OCI-LY7 (cell line): ENCODE results near the gene FYB2. TPM values are rescaled to one million over a fixed set of nuclear protein-coding genes. Genes with fewer than 3 reads are reported as not detected.

Experiments used
- BruUV-seq: library from RNA; stranded (reverse); fragments of 400-500 nt; replicated peaks from 2 replicates; lab custom pipeline; 2021; lab: Mats Ljungman, UMichigan
- CTCF ChIA-PET: fragments of 300-600 bp; sonication (Branson Sonifier 250); formaldehyde crosslinking; loops from one replicate; lab custom pipeline; 2022; ENCODE audit warnings: antibody characterized with exemption; ENCODE audit not compliant: unreplicated experiment; lab: Charles Lee
- POLR2A ChIA-PET: fragments of 300-600 bp; sonication (Branson Sonifier 250); formaldehyde crosslinking; loops from one replicate; lab custom pipeline; 2022; ENCODE audit warnings: antibody characterized with exemption; lab: Charles Lee
- DNase-seq: peaks from one replicate; pipeline ENCODE4 v3.0.0-alpha.2; 2015; ENCODE audit warnings: low spot score
- H2AFZ ChIP-seq: fragments of 200-600 bp; sonication (generic), shearing (Covaris generic); 2 replicates; pipeline ENCODE4 v1.6.1; 2014; ENCODE audit warnings: mild to moderate bottlenecking, antibody characterized with exemption, low read length, moderate library complexity
- H3K27ac ChIP-seq: fragments of 200-600 bp; sonication (generic); 2 replicates; pipeline ENCODE4 v1.5.1; 2014; ENCODE audit warnings: mixed run types, low read depth, mild to moderate bottlenecking, moderate library complexity, low read length, inconsistent platforms; ENCODE audit not compliant: poor library complexity, severe bottlenecking
- H3K36me3 ChIP-seq: fragments of 200-600 bp; sonication (generic); 2 replicates; pipeline ENCODE4 v1.6.1; 2014; ENCODE audit warnings: mild to moderate bottlenecking, antibody characterized with exemption, low read length, moderate library complexity, mixed read lengths; ENCODE audit not compliant: insufficient read depth
- H3K4me1 ChIP-seq: fragments of 200-600 bp; sonication (generic); 2 replicates; pipeline ENCODE4 v1.5.1; 2014; ENCODE audit warnings: mild to moderate bottlenecking, low read length; ENCODE audit not compliant: insufficient read depth, poor library complexity, severe bottlenecking
- H3K4me2 ChIP-seq: fragments of 200-600 bp; sonication (generic); 2 replicates; pipeline ENCODE4 v1.6.1; 2014; ENCODE audit warnings: mild to moderate bottlenecking, low read length
- H3K4me3 ChIP-seq: fragments of 200-600 bp; sonication (generic); 2 replicates; pipeline ENCODE4 v1.5.1; 2014; ENCODE audit warnings: mild to moderate bottlenecking, low read depth, low read length; ENCODE audit not compliant: poor library complexity, severe bottlenecking
- H3K79me2 ChIP-seq: fragments of 200-600 bp; sonication (generic); 2 replicates; pipeline ENCODE4 v1.6.1; 2016; ENCODE audit warnings: low read depth, mild to moderate bottlenecking, low read length, moderate library complexity, mixed read lengths; ENCODE audit not compliant: insufficient read depth
- H3K9me2 ChIP-seq: fragments of 200-600 bp; sonication (generic); 2 replicates; pipeline ENCODE4 v1.6.1; 2016; ENCODE audit warnings: mild to moderate bottlenecking, low read length, mixed read lengths; ENCODE audit not compliant: insufficient read depth
- H3K9me3 ChIP-seq: fragments of 200-600 bp; sonication (generic); 2 replicates; pipeline ENCODE4 v1.6.1; 2014; ENCODE audit warnings: mild to moderate bottlenecking, mixed run types, low read length, mixed read lengths
- H4K20me1 ChIP-seq: fragments of 200-600 bp; sonication (generic); 2 replicates; pipeline ENCODE4 v1.6.1; 2014; ENCODE audit warnings: mild to moderate bottlenecking, antibody characterized with exemption, low read length, moderate library complexity, mixed read lengths; ENCODE audit not compliant: insufficient read depth
- EZH2phosphoT487 ChIP-seq: fragments of 200-600 bp; sonication (generic); IDR thresholded peaks from 2 replicates; pipeline ENCODE4 v1.6.1; 2018; ENCODE audit warnings: low read depth, borderline replicate concordance, mild to moderate bottlenecking, mixed run types, antibody characterized with exemption, low read length, moderate library complexity, mixed read lengths
- intact Hi-C: fragments of 100-400 bp; cut with micrococcal nuclease; formaldehyde crosslinking; loops from one replicate; pipeline ENCODE4 v1.10.0; 2022; ENCODE audit not compliant: unreplicated experiment
- total RNA-seq, 2 experiments: library from RNA; depleted of rRNA in 1 of 2; stranded (reverse); fragments of >200 nt in 1 of 2; shearing (Covaris generic) in 1 of 2; gene quantifications; 2 replicates each; pipeline ENCODE4 v1.2.3, GENCODE V29; 2014 to 2022
- TF ChIP-seq, protein P1 (sequence below): fragments of 200-600 bp; sonication (generic); conservative IDR thresholded peaks from 2 replicates; pipeline ENCODE4 v1.5.1; 2014; ENCODE audit warnings: mild to moderate bottlenecking, antibody characterized with exemption, low read length, moderate library complexity, mixed read lengths

The FYB2 gene
- total RNA-seq, 2 experiments from 2014 or later = not detected

DNA sequence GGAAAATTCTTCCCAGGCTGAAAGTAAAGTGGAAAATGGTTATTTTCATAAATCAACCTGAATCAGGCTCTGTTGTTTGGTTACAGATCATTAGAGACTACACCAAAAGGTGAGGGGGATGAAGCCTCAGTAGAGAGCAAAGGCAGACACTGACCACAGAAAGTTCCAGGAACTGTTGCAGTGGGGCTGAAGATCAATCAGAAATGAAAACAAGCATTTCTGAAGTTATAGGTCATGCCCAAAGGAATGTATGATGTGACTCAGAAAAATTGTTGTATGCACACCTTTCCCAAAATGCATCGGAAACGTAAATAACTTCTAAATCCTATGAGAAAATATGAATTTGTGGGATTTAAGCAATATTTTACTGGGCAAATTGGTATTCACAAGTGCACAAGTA lies 63.3 kb downstream of the FYB2 start:
- no TSS peak for BruUV-seq
- no peaks in the 10 kb centered on the region for H4K20me1 ChIP-seq
- POLR2A ChIA-PET = no interaction called here
- H3K4me2 ChIP-seq = no peak overlapping the region
- no peak for DNase-seq
- no peak for TF ChIP-seq EZH2phosphoT487
- TF ChIP-seq, protein P1, sequence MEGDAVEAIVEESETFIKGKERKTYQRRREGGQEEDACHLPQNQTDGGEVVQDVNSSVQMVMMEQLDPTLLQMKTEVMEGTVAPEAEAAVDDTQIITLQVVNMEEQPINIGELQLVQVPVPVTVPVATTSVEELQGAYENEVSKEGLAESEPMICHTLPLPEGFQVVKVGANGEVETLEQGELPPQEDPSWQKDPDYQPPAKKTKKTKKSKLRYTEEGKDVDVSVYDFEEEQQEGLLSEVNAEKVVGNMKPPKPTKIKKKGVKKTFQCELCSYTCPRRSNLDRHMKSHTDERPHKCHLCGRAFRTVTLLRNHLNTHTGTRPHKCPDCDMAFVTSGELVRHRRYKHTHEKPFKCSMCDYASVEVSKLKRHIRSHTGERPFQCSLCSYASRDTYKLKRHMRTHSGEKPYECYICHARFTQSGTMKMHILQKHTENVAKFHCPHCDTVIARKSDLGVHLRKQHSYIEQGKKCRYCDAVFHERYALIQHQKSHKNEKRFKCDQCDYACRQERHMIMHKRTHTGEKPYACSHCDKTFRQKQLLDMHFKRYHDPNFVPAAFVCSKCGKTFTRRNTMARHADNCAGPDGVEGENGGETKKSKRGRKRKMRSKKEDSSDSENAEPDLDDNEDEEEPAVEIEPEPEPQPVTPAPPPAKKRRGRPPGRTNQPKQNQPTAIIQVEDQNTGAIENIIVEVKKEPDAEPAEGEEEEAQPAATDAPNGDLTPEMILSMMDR = no peak
- no peak overlapping the region for H3K27ac ChIP-seq
- H3K4me3 ChIP-seq = no peak overlapping the region
- H3K4me1 ChIP-seq = no peaks in the 10 kb centered on the region
- CTCF ChIA-PET = no interaction called here
- H3K36me3 ChIP-seq = no peaks in the 10 kb centered on the region
- H3K9me3 ChIP-seq = no peaks in the 10 kb centered on the region
- intact Hi-C loops = no loop called here
- H3K9me2 ChIP-seq = no peaks in the 10 kb centered on the region
- no peaks in the 10 kb centered on the region for H3K79me2 ChIP-seq
- no peak overlapping the region for H2AFZ ChIP-seq

- no peaks in the 10 kb centered on the region for H3K79me2 ChIP-seq
- intact Hi-C loops = no loop called here
- BruUV-seq = no TSS peak
- ChIA-PET CTCF (no interaction called here), POLR2A (no interaction called here)
- DNase-seq = no peak
- H3K9me3 ChIP-seq = no peaks in the 10 kb centered on the region
- no peak for TF ChIP-seq EZH2phosphoT487
- TF ChIP-seq, protein P1 = no peak
- no peaks in the 10 kb centered on the region for H3K4me1 ChIP-seq
- H4K20me1 ChIP-seq = no peaks in the 10 kb centered on the region
- H3K27ac ChIP-seq = no peak overlapping the region
- no peak overlapping the region for H3K4me3 ChIP-seq
- H3K36me3 ChIP-seq = no peaks in the 10 kb centered on the region
- no peak overlapping the region for H2AFZ ChIP-seq
- no peaks in the 10 kb centered on the region for H3K9me2 ChIP-seq
- no peak overlapping the region for H3K4me2 ChIP-seq
Observed at GRCh38 chr1:56754708-56755479, 64.3 kb downstream of the FYB2 start.

- CTCF ChIA-PET = no interaction called here
- Histone ChIP-seq H3K4me1 (no peaks in the 10 kb centered on the region), H3K4me3 (no peak overlapping the region), H3K79me2 (no peaks in the 10 kb centered on the region), H3K4me2 (no peak overlapping the region), H4K20me1 (no peaks in the 10 kb centered on the region), H3K27ac (no peak overlapping the region), H3K9me3 (no peaks in the 10 kb centered on the region), H3K36me3 (no peaks in the 10 kb centered on the region), H3K9me2 (no peaks in the 10 kb centered on the region), H2AFZ (no peak overlapping the region)
- BruUV-seq = no TSS peak
- POLR2A ChIA-PET = interaction anchor here (0.6 kb wide), 1 partner anchor 716 kb away, joined by 3 read pairs; no protein-coding TSS in a partner anchor
- DNase-seq = no peak
- TF ChIP-seq EZH2phosphoT487 = no peak
- TF ChIP-seq, protein P1 = no peak
- intact Hi-C loops = no loop called here
Observed at GRCh38 chr1:56745231-56745630, 74.0 kb downstream of the FYB2 start.
